Measurements from ENCODE around the gene NFX1. TPM values are rescaled to one million over a fixed set of nuclear protein-coding genes. Genes with fewer than 3 reads are reported as not detected.

Gene NFX1
- total RNA-seq, 1 donor from 2014 or later = 37.5 TPM

DNA sequence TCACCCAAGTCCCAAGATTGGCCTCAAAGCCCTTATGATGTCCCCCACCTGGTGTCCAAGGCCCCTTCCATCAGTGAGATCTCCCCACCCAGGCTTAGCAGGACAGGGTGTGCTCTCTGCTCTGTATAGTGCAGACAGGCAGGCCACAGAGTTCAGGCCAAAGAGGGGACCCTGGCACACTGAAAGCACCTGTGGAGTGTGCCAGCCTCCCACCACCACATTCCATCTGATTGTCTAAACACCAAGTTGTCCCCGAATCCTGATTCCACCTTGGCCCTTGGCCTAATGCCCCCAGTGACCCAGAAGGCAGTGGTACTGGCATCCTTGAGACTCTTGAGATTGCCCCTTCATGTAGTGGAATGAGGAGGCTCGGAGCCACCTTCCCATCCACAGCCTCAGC is 45.0 kb upstream of the NFX1 start:
- peaks cover 4% of the 10 kb centered on the region for H3K36me3 Mint-ChIP-seq (ENCODE audit: unreplicated experiment)
- no peak for DNase-seq
- peaks cover 4% of the 10 kb centered on the region for H3K9me3 Mint-ChIP-seq (ENCODE audit: unreplicated experiment)
- H3K27ac Mint-ChIP-seq (ENCODE audit: unreplicated experiment) = no peak overlapping the region
- TF ChIP-seq, protein P1, sequence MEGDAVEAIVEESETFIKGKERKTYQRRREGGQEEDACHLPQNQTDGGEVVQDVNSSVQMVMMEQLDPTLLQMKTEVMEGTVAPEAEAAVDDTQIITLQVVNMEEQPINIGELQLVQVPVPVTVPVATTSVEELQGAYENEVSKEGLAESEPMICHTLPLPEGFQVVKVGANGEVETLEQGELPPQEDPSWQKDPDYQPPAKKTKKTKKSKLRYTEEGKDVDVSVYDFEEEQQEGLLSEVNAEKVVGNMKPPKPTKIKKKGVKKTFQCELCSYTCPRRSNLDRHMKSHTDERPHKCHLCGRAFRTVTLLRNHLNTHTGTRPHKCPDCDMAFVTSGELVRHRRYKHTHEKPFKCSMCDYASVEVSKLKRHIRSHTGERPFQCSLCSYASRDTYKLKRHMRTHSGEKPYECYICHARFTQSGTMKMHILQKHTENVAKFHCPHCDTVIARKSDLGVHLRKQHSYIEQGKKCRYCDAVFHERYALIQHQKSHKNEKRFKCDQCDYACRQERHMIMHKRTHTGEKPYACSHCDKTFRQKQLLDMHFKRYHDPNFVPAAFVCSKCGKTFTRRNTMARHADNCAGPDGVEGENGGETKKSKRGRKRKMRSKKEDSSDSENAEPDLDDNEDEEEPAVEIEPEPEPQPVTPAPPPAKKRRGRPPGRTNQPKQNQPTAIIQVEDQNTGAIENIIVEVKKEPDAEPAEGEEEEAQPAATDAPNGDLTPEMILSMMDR (IDR thresholded peaks at IDR 0.05; ENCODE audit: partially characterized antibody, unreplicated experiment) = no peak
- peaks cover 4% of the 10 kb centered on the region for H3K27me3 Mint-ChIP-seq (ENCODE audit: unreplicated experiment)
- H3K4me1 Mint-ChIP-seq (ENCODE audit: low read depth, unreplicated experiment) = no peaks in the 10 kb centered on the region
- no peak overlapping the region for H3K4me3 Mint-ChIP-seq (ENCODE audit: unreplicated experiment)

DNA sequence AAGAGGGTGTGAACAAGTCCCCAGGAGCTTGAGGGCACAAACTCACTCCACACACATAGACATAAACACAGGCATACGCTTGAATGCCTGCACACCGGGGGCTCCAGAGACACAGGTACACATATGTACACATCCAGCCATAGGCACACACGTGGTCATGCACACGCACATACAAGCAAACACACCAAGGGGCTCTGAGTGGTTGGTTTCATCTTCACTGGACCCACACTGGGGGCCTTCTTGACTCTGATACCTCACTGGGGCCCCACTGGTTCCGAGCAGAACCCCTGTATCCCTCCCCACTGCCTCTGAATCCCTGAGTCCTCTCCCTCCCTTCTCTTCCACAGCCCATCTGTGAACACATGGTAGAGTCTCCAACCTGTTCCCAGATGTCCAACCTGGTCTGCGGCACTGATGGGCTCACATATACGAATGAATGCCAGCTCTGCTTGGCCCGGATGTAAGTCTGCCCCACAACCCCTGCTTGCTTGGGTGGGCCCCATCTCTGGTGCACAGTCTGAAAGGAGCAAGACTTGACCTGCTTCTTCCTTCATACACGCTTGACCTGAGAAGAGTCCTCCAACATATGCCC is 44.0 kb upstream of the NFX1 start:
- Mint-ChIP-seq H3K36me3 (ENCODE audit: unreplicated experiment) (no peaks in the 10 kb centered on the region), H3K27me3 (ENCODE audit: unreplicated experiment) (peaks cover 4% of the 10 kb centered on the region), H3K9me3 (ENCODE audit: unreplicated experiment) (peaks cover 6% of the 10 kb centered on the region), H3K27ac (ENCODE audit: unreplicated experiment) (no peak overlapping the region), H3K4me3 (ENCODE audit: unreplicated experiment) (no peak overlapping the region), H3K4me1 (ENCODE audit: low read depth, unreplicated experiment) (no peaks in the 10 kb centered on the region)
- no peak for DNase-seq
- TF ChIP-seq, protein P1 (IDR thresholded peaks at IDR 0.05; ENCODE audit: partially characterized antibody, unreplicated experiment) = no peak

DNA sequence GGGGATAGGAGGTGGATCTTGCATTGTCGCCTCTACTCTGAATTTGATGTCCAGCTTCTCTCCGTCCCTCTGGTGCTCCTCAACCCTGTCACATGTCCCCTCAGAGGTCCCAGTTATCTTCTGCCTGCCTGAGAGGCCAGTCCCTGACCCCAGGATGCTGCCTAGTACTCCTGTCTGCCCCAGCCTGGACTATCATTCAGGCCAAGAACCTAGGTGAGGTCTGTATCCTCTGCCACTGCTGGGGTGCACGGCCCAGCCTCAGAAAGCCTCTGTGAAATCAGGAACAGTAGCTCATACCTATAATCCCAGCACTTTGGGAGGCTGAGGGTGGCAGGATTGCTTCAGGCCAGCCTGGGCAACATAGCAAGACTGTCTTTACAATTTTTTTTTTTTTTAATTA is 41.7 kb upstream of the NFX1 start:
- peaks cover 6% of the 10 kb centered on the region for H3K9me3 Mint-ChIP-seq (ENCODE audit: unreplicated experiment)
- no peaks in the 10 kb centered on the region for H3K4me1 Mint-ChIP-seq (ENCODE audit: low read depth, unreplicated experiment)
- peaks cover 7% of the 10 kb centered on the region for H3K36me3 Mint-ChIP-seq (ENCODE audit: unreplicated experiment)
- no peak for DNase-seq
- peaks cover 4% of the 10 kb centered on the region for H3K27me3 Mint-ChIP-seq (ENCODE audit: unreplicated experiment)
- H3K27ac Mint-ChIP-seq (ENCODE audit: unreplicated experiment) = no peak overlapping the region
- TF ChIP-seq, protein P1 (IDR thresholded peaks at IDR 0.05; ENCODE audit: partially characterized antibody, unreplicated experiment) = no peak
- H3K4me3 Mint-ChIP-seq (ENCODE audit: unreplicated experiment) = no peak overlapping the region

DNA sequence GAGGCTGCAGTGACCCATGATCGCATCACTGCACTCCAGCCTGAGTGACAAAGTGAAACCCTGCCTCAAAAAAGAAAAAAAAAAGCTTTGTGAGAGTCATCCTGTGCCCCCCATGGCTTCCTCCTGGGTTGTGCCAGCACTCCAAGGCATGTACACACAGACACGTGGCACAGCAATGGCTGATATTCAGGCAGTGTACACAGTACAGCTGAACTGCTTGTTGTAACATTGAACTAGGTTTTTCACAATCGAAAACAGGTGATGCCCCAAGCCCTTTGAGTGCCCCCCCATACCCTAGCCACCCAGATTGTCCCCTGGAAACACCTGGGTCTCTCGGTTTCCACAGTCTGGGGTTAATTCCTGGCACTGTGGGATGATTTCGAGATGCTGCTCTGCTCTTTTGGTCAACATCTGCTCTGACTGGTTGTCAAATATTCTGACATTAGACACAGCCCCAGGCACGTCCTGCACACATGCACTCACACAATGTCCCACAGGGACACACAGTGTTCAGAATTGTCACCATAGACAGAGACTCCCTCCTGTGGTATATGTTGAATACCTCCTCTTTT is 41.1 kb upstream of the NFX1 start:
- peaks cover 6% of the 10 kb centered on the region for H3K9me3 Mint-ChIP-seq (ENCODE audit: unreplicated experiment)
- H3K27ac Mint-ChIP-seq (ENCODE audit: unreplicated experiment) = no peak overlapping the region
- H3K4me1 Mint-ChIP-seq (ENCODE audit: low read depth, unreplicated experiment) = no peaks in the 10 kb centered on the region
- DNase-seq = no peak
- H3K27me3 Mint-ChIP-seq (ENCODE audit: unreplicated experiment) = peaks cover 2% of the 10 kb centered on the region
- TF ChIP-seq, protein P1 (IDR thresholded peaks at IDR 0.05; ENCODE audit: partially characterized antibody, unreplicated experiment) = no peak
- no peak overlapping the region for H3K4me3 Mint-ChIP-seq (ENCODE audit: unreplicated experiment)
- H3K36me3 Mint-ChIP-seq (ENCODE audit: unreplicated experiment) = peaks cover 7% of the 10 kb centered on the region

DNA sequence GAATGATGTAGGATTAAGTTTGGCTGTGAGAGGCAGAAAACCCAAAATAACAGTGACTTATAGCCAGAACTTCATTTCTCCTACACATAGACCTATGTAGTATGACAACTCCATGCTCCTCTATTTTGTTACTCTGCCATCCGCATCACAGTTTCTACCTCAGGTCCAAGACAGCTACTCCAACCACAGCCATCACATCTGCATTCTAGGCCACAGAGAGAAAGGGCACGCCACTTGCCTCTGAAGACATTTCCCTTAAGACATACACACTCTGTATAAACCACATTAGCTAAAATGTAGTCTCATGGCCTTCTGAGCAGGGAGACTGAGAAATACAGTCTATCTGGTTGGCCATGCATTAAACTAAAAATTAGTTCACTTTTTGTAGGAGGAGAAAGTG is 40.3 kb upstream of the NFX1 start:
- no peak overlapping the region for H3K4me3 Mint-ChIP-seq (ENCODE audit: unreplicated experiment)
- no peaks in the 10 kb centered on the region for H3K4me1 Mint-ChIP-seq (ENCODE audit: low read depth, unreplicated experiment)
- H3K36me3 Mint-ChIP-seq (ENCODE audit: unreplicated experiment) = peaks cover 7% of the 10 kb centered on the region
- no peak for DNase-seq
- peaks cover 4% of the 10 kb centered on the region for H3K27me3 Mint-ChIP-seq (ENCODE audit: unreplicated experiment)
- TF ChIP-seq, protein P1 (IDR thresholded peaks at IDR 0.05; ENCODE audit: partially characterized antibody, unreplicated experiment) = no peak
- H3K9me3 Mint-ChIP-seq (ENCODE audit: unreplicated experiment) = peaks cover 6% of the 10 kb centered on the region
- no peak overlapping the region for H3K27ac Mint-ChIP-seq (ENCODE audit: unreplicated experiment)
